ENCODE data around the gene USH1C.

USH1C gene

GRCh38 chr11:17517186-17517585 is 27.0 kb downstream of the USH1C start:
- H3K9ac ChIP-seq (ENCODE audit: low read depth, low read length) = no peak overlapping the region
- H3K4me1 ChIP-seq (ENCODE audit: control insufficient read depth, insufficient read depth, low read length) = no peaks in the 10 kb centered on the region
- no peaks in the 10 kb centered on the region for H3K27me3 ChIP-seq (ENCODE audit: control insufficient read depth, insufficient read depth, low read length)

GRCh38 chr11:17516551-17517150 is 27.6 kb downstream of the USH1C start:
- H3K4me3 ChIP-seq (ENCODE audit: low read depth, low read length) = no peak overlapping the region
- H3K9me3 ChIP-seq (ENCODE audit: control insufficient read depth, insufficient read depth, low read length) = no peaks in the 10 kb centered on the region
- no peak overlapping the region for H3K9ac ChIP-seq (ENCODE audit: low read depth, low read length)
- H3K27me3 ChIP-seq (ENCODE audit: control insufficient read depth, insufficient read depth, low read length) = no peaks in the 10 kb centered on the region
- H3K4me1 ChIP-seq (ENCODE audit: control insufficient read depth, insufficient read depth, low read length) = no peaks in the 10 kb centered on the region
- no peaks in the 10 kb centered on the region for H3K36me3 ChIP-seq (ENCODE audit: control insufficient read depth, insufficient read depth, low read length)

More at GRCh38 chr11:17517186-17517585, 27.0 kb downstream of the USH1C start:
- Histone ChIP-seq H3K36me3 (ENCODE audit: control insufficient read depth, insufficient read depth, low read length) (no peaks in the 10 kb centered on the region), H3K9me3 (ENCODE audit: control insufficient read depth, insufficient read depth, low read length) (no peaks in the 10 kb centered on the region), H3K4me3 (ENCODE audit: low read depth, low read length) (no peak overlapping the region)

GRCh38 chr11:17515443-17516176 is 28.6 kb downstream of the USH1C start:
- no peaks in the 10 kb centered on the region for H3K36me3 ChIP-seq (ENCODE audit: control insufficient read depth, insufficient read depth, low read length)

GRCh38 chr11:17514476-17514875 is 29.7 kb downstream of the USH1C start:
- H3K4me1 ChIP-seq (ENCODE audit: control insufficient read depth, insufficient read depth, low read length) = peaks cover 2% of the 10 kb centered on the region
- no peak overlapping the region for H3K4me3 ChIP-seq (ENCODE audit: low read depth, low read length)
- H3K9me3 ChIP-seq (ENCODE audit: control insufficient read depth, insufficient read depth, low read length) = no peaks in the 10 kb centered on the region
- H3K27me3 ChIP-seq (ENCODE audit: control insufficient read depth, insufficient read depth, low read length) = no peaks in the 10 kb centered on the region
- no peak overlapping the region for H3K9ac ChIP-seq (ENCODE audit: low read depth, low read length)
- no peaks in the 10 kb centered on the region for H3K36me3 ChIP-seq (ENCODE audit: control insufficient read depth, insufficient read depth, low read length)

More at GRCh38 chr11:17515443-17516176, 28.6 kb downstream of the USH1C start:
- H3K9ac ChIP-seq (ENCODE audit: low read depth, low read length) = no peak overlapping the region
- no peak overlapping the region for H3K4me3 ChIP-seq (ENCODE audit: low read depth, low read length)
- no peaks in the 10 kb centered on the region for H3K27me3 ChIP-seq (ENCODE audit: control insufficient read depth, insufficient read depth, low read length)
- peaks cover 2% of the 10 kb centered on the region for H3K4me1 ChIP-seq (ENCODE audit: control insufficient read depth, insufficient read depth, low read length)
- H3K9me3 ChIP-seq (ENCODE audit: control insufficient read depth, insufficient read depth, low read length) = no peaks in the 10 kb centered on the region

- no peaks in the 10 kb centered on the region for H3K36me3 ChIP-seq (ENCODE audit: control insufficient read depth, insufficient read depth, low read length)
- H3K4me1 ChIP-seq (ENCODE audit: control insufficient read depth, insufficient read depth, low read length) = peaks cover 2% of the 10 kb centered on the region
- no peak overlapping the region for H3K4me3 ChIP-seq (ENCODE audit: low read depth, low read length)
- no peak overlapping the region for H3K9ac ChIP-seq (ENCODE audit: low read depth, low read length)
- no peaks in the 10 kb centered on the region for H3K9me3 ChIP-seq (ENCODE audit: control insufficient read depth, insufficient read depth, low read length)
- no peaks in the 10 kb centered on the region for H3K27me3 ChIP-seq (ENCODE audit: control insufficient read depth, insufficient read depth, low read length)
Measured at GRCh38 chr11:17513853-17514252, 30.4 kb downstream of the USH1C start.

- Histone ChIP-seq H3K9me3 (ENCODE audit: control insufficient read depth, insufficient read depth, low read length) (no peaks in the 10 kb centered on the region), H3K36me3 (ENCODE audit: control insufficient read depth, insufficient read depth, low read length) (no peaks in the 10 kb centered on the region), H3K27me3 (ENCODE audit: control insufficient read depth, insufficient read depth, low read length) (no peaks in the 10 kb centered on the region), H3K4me3 (ENCODE audit: low read depth, low read length) (no peak overlapping the region), H3K4me1 (ENCODE audit: control insufficient read depth, insufficient read depth, low read length) (peaks cover 2% of the 10 kb centered on the region), H3K9ac (ENCODE audit: low read depth, low read length) (no peak overlapping the region)
Measured at GRCh38 chr11:17512101-17512500, 32.1 kb downstream of the USH1C start.

GRCh38 chr11:17511571-17511970 is 32.6 kb downstream of the USH1C start:
- no peaks in the 10 kb centered on the region for H3K36me3 ChIP-seq (ENCODE audit: control insufficient read depth, insufficient read depth, low read length)
- no peaks in the 10 kb centered on the region for H3K27me3 ChIP-seq (ENCODE audit: control insufficient read depth, insufficient read depth, low read length)
- no peak overlapping the region for H3K4me3 ChIP-seq (ENCODE audit: low read depth, low read length)
- no peaks in the 10 kb centered on the region for H3K9me3 ChIP-seq (ENCODE audit: control insufficient read depth, insufficient read depth, low read length)
- peaks cover 2% of the 10 kb centered on the region for H3K4me1 ChIP-seq (ENCODE audit: control insufficient read depth, insufficient read depth, low read length)
- H3K9ac ChIP-seq (ENCODE audit: low read depth, low read length) = no peak overlapping the region

GRCh38 chr11:17510507-17511206 is 33.6 kb downstream of the USH1C start:
- H3K9me3 ChIP-seq (ENCODE audit: control insufficient read depth, insufficient read depth, low read length) = no peaks in the 10 kb centered on the region
- no peak overlapping the region for H3K4me3 ChIP-seq (ENCODE audit: low read depth, low read length)
- H3K27me3 ChIP-seq (ENCODE audit: control insufficient read depth, insufficient read depth, low read length) = no peaks in the 10 kb centered on the region
- no peak overlapping the region for H3K9ac ChIP-seq (ENCODE audit: low read depth, low read length)
- H3K4me1 ChIP-seq (ENCODE audit: control insufficient read depth, insufficient read depth, low read length) = peaks cover 2% of the 10 kb centered on the region
- no peaks in the 10 kb centered on the region for H3K36me3 ChIP-seq (ENCODE audit: control insufficient read depth, insufficient read depth, low read length)

- no peaks in the 10 kb centered on the region for H3K9me3 ChIP-seq (ENCODE audit: control insufficient read depth, insufficient read depth, low read length)
- no peaks in the 10 kb centered on the region for H3K27me3 ChIP-seq (ENCODE audit: control insufficient read depth, insufficient read depth, low read length)
- H3K4me3 ChIP-seq (ENCODE audit: low read depth, low read length) = no peak overlapping the region
- no peaks in the 10 kb centered on the region for H3K36me3 ChIP-seq (ENCODE audit: control insufficient read depth, insufficient read depth, low read length)
- no peak overlapping the region for H3K9ac ChIP-seq (ENCODE audit: low read depth, low read length)
- H3K4me1 ChIP-seq (ENCODE audit: control insufficient read depth, insufficient read depth, low read length) = peaks cover 2% of the 10 kb centered on the region
Measured at GRCh38 chr11:17508791-17509190, 35.4 kb downstream of the USH1C start.

GRCh38 chr11:17508306-17508705 is 35.9 kb downstream of the USH1C start:
- H3K27me3 ChIP-seq (ENCODE audit: control insufficient read depth, insufficient read depth, low read length) = no peaks in the 10 kb centered on the region
- peaks cover 2% of the 10 kb centered on the region for H3K4me1 ChIP-seq (ENCODE audit: control insufficient read depth, insufficient read depth, low read length)
- H3K4me3 ChIP-seq (ENCODE audit: low read depth, low read length) = no peak overlapping the region

GRCh38 chr11:17507773-17508172 is 36.4 kb downstream of the USH1C start:
- H3K9ac ChIP-seq (ENCODE audit: low read depth, low read length) = no peak overlapping the region
- H3K4me3 ChIP-seq (ENCODE audit: low read depth, low read length) = no peak overlapping the region
- H3K36me3 ChIP-seq (ENCODE audit: control insufficient read depth, insufficient read depth, low read length) = no peaks in the 10 kb centered on the region
- no peaks in the 10 kb centered on the region for H3K27me3 ChIP-seq (ENCODE audit: control insufficient read depth, insufficient read depth, low read length)
- peaks cover 2% of the 10 kb centered on the region for H3K4me1 ChIP-seq (ENCODE audit: control insufficient read depth, insufficient read depth, low read length)
- no peaks in the 10 kb centered on the region for H3K9me3 ChIP-seq (ENCODE audit: control insufficient read depth, insufficient read depth, low read length)

More at GRCh38 chr11:17508306-17508705, 35.9 kb downstream of the USH1C start:
- no peaks in the 10 kb centered on the region for H3K9me3 ChIP-seq (ENCODE audit: control insufficient read depth, insufficient read depth, low read length)
- no peak overlapping the region for H3K9ac ChIP-seq (ENCODE audit: low read depth, low read length)
- no peaks in the 10 kb centered on the region for H3K36me3 ChIP-seq (ENCODE audit: control insufficient read depth, insufficient read depth, low read length)

GRCh38 chr11:17506942-17507341 is 37.3 kb downstream of the USH1C start:
- no peak overlapping the region for H3K4me3 ChIP-seq (ENCODE audit: low read depth, low read length)
- no peaks in the 10 kb centered on the region for H3K27me3 ChIP-seq (ENCODE audit: control insufficient read depth, insufficient read depth, low read length)
- H3K4me1 ChIP-seq (ENCODE audit: control insufficient read depth, insufficient read depth, low read length) = peaks cover 2% of the 10 kb centered on the region
- H3K9me3 ChIP-seq (ENCODE audit: control insufficient read depth, insufficient read depth, low read length) = no peaks in the 10 kb centered on the region
- H3K9ac ChIP-seq (ENCODE audit: low read depth, low read length) = no peak overlapping the region
- no peaks in the 10 kb centered on the region for H3K36me3 ChIP-seq (ENCODE audit: control insufficient read depth, insufficient read depth, low read length)
